K562 (cell line): Measurements from ENCODE around the gene PIK3C2B. TPM values are rescaled to one million over a fixed set of nuclear protein-coding genes. Genes with fewer than 3 reads are reported as not detected.
A peak's percentile ranks its signal among the peaks of the same experiment; 100 is the strongest.

Source experiments
- ETS2 ChIP-seq: IDR thresholded peaks from 2 replicates; pipeline ENCODE4 v1.6.1; 2016; ENCODE audit warnings: borderline replicate concordance, missing genetic modification characterization, mild to moderate bottlenecking, moderate library complexity, missing compliant biosample characterization; ENCODE audit not compliant: poor library complexity, severe bottlenecking
- ETV5 ChIP-seq: sonication (generic); formaldehyde crosslinking; IDR thresholded peaks from 2 replicates; pipeline ENCODE4 v1.4.0; 2020; ENCODE audit warnings: low read depth, mild to moderate bottlenecking, missing genetic modification reagents
- JUND ChIP-seq, 2 experiments: IDR thresholded peaks; 2 replicates in 1 of 2; 3 replicates in 1 of 2; pipeline ENCODE4 v1.6.1; 2011; ENCODE audit warnings: borderline replicate concordance in 2 of 2, low read depth in 2 of 2, low read length in 2 of 2, improper control_type of control experiment in 1 of 2, missing biosample characterization in 1 of 2, missing genetic modification characterization in 1 of 2, missing genetic modification reagents in 1 of 2
- KAT7 ChIP-seq: sonication (generic); formaldehyde crosslinking; IDR thresholded peaks from 2 replicates; pipeline ENCODE4 v1.8.0; 2022; ENCODE audit warnings: missing genetic modification reagents, mild to moderate bottlenecking, borderline replicate concordance
- MEF2D ChIP-seq: conservative IDR thresholded peaks from 2 replicates; pipeline ENCODE4 v1.6.1; 2016; ENCODE audit warnings: low read depth, missing genetic modification characterization, missing compliant biosample characterization
- NFXL1 ChIP-seq: fragments of 450-650 bp; formaldehyde crosslinking; IDR thresholded peaks from 2 replicates; pipeline ENCODE4 v1.4.0; 2021; ENCODE audit warnings: mild to moderate bottlenecking
- NRF1 ChIP-seq, 2 experiments: fragments of 450-650 bp; IDR thresholded peaks in 1 of 2; conservative IDR thresholded peaks in 1 of 2; 2 replicates each; pipeline ENCODE4 v1.6.1; 2014; ENCODE audit warnings: mild to moderate bottlenecking in 2 of 2
- PRMT5 ChIP-seq: sonication (generic); formaldehyde crosslinking; IDR thresholded peaks from 2 replicates; pipeline ENCODE4 v1.5.0; 2020; ENCODE audit warnings: missing genetic modification reagents
- RUNX1 ChIP-seq: sonication (generic); IDR thresholded peaks from 2 replicates; pipeline ENCODE4 v1.6.1; 2016; ENCODE audit warnings: antibody characterized with exemption, low read depth
- SIX5 ChIP-seq, 2 experiments: IDR thresholded peaks; 2 replicates each; pipeline ENCODE4 v1.6.1; 2011; ENCODE audit warnings: low read length in 2 of 2, borderline replicate concordance in 1 of 2, low read depth in 1 of 2, mild to moderate bottlenecking in 1 of 2, moderate library complexity in 1 of 2; ENCODE audit not compliant: insufficient read depth in 1 of 2
- SMARCA4 ChIP-seq: fragments of 450-650 bp; IDR thresholded peaks from 2 replicates; pipeline ENCODE4 v1.6.1; 2016
- STAT5B ChIP-seq: fragments of 250-450 bp; sonication (Bioruptor Pico); IDR thresholded peaks from 2 replicates; pipeline ENCODE4 v1.8.0; 2021; ENCODE audit warnings: mild to moderate bottlenecking, inconsistent platforms
- TRIM24 ChIP-seq, 2 experiments: fragments of 450-650 bp; IDR thresholded peaks; 2 replicates each; pipeline ENCODE4 v1.6.1; 2016
- ZBTB1 ChIP-seq: sonication (generic); formaldehyde crosslinking; IDR thresholded peaks from 2 replicates; pipeline ENCODE4 v1.8.1; 2023; ENCODE audit warnings: missing genetic modification reagents, low read depth, mild to moderate bottlenecking, borderline replicate concordance
- ZBTB26 ChIP-seq: fragments of 450-650 bp; formaldehyde crosslinking; IDR thresholded peaks from 2 replicates; pipeline ENCODE4 v1.4.0; 2022; ENCODE audit warnings: missing genetic modification characterization
- ZBTB33 ChIP-seq: sonication (generic); formaldehyde crosslinking; IDR thresholded peaks from 2 replicates; pipeline ENCODE4 v1.8.1; 2023; ENCODE audit warnings: mild to moderate bottlenecking, missing genetic modification reagents
- ZNF395 ChIP-seq: fragments of 200-800 bp; sonication (Bioruptor generic); IDR thresholded peaks from 2 replicates; pipeline ENCODE4 v1.6.1; 2017; ENCODE audit warnings: missing genetic modification characterization, missing compliant biosample characterization
- polyA plus RNA-seq, 8 experiments: library from polyadenylated mRNA; depleted of rRNA in 4 of 8; stranded (reverse) in 5 of 8; unstranded in 3 of 8; fragments of >200 nt; fragmentation: Nextera tagmentation in 2 of 8; fragmentation: Illumina TruSeq in 1 of 8; extraction: Ambion mirVana in 2 of 8; extraction: Trizol in 1 of 8; gene quantifications; 2 replicates each; pipeline versions ENCODE4 v1.2.1 to v1.2.3, GENCODE V29; 2011 to 2014; ENCODE audit warnings: inconsistent platforms in 1 of 8, missing spikeins in 1 of 8
- total RNA-seq, 7 experiments: library from RNA; depleted of rRNA in 6 of 7; stranded (reverse); fragments of >200 nt in 6 of 7; fragmentation: Illumina TruSeq in 2 of 7; extraction: Trizol in 2 of 7; gene quantifications; 2 replicates each; pipeline versions ENCODE4 v1.2.1 to v1.2.3, GENCODE V29; 2011 to 2021; ENCODE audit warnings: low replicate concordance in 1 of 7
- TF ChIP-seq, protein P1 (sequence below): fragments of 450-650 bp; IDR thresholded peaks from 2 replicates; pipeline ENCODE4 v1.6.1; 2016; ENCODE audit warnings: antibody characterized with exemption
- TF ChIP-seq, protein P2 (sequence below): fragments of 450-650 bp; IDR thresholded peaks from 2 replicates; pipeline ENCODE4 v1.6.1; 2016; ENCODE audit warnings: missing biosample characterization, missing genetic modification characterization

PIK3C2B gene
- total and polyA plus RNA-seq, 9 of the 15 experiments (the other 6 are each of a cell fraction or from before 2014, with no cell fraction given): 0.10 to 2.9 (median 0.72) TPM

GRCh38 chr1:204465546-204466415 is 28.8 kb downstream of the PIK3C2B start (continued):
- peak; percentile 45; the same call in 1 of the 2 replicates for TF ChIP-seq MEF2D (tag)
- no peak for TF ChIP-seq ETS2 (tag)
- TF ChIP-seq NFXL1 (CRISPR knock-in tag): 0 out of 2 replicates have a peak, but pooled peaks have one; percentile 16
- no peak for TF ChIP-seq PRMT5 (CRISPR knock-in tag)
- peak; percentile 89 for TF ChIP-seq JUND (IDR thresholded peaks at IDR 0.05; ENCODE audit: borderline replicate concordance, low read depth, low read length)
- peak; percentile 84; the same call in 2 of the 3 replicates for TF ChIP-seq JUND (tag; IDR thresholded peaks at IDR 0.05; ENCODE audit: borderline replicate concordance, low read depth, low read length)
- no peak for TF ChIP-seq ZBTB33 (CRISPR knock-in tag)
- TF ChIP-seq TRIM24 (IDR thresholded peaks at IDR 0.05): no peak
- TF ChIP-seq, protein P1, sequence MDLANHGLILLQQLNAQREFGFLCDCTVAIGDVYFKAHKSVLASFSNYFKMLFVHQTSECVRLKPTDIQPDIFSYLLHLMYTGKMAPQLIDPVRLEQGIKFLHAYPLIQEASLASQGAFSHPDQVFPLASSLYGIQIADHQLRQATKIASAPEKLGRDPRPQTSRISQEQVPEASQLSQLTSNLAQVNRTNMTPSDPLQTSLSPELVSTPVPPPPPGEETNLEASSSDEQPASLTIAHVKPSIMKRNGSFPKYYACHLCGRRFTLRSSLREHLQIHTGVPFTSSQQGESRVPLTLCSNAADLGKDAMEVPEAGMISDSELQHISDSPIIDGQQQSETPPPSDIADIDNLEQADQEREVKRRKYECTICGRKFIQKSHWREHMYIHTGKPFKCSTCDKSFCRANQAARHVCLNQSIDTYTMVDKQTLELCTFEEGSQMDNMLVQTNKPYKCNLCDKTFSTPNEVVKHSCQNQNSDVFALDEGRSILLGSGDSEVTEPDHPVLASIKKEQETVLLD: no peak
- TF ChIP-seq SIX5 (IDR thresholded peaks at IDR 0.05; ENCODE audit: borderline replicate concordance in 1 of 2, insufficient read depth in 1 of 2, low read depth in 1 of 2, low read length in 2 of 2): no peak
- TF ChIP-seq SMARCA4: no peak
- TF ChIP-seq, protein P2, sequence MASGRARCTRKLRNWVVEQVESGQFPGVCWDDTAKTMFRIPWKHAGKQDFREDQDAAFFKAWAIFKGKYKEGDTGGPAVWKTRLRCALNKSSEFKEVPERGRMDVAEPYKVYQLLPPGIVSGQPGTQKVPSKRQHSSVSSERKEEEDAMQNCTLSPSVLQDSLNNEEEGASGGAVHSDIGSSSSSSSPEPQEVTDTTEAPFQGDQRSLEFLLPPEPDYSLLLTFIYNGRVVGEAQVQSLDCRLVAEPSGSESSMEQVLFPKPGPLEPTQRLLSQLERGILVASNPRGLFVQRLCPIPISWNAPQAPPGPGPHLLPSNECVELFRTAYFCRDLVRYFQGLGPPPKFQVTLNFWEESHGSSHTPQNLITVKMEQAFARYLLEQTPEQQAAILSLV: no peak
- no peak; the same call in 1 of the 2 replicates for TF ChIP-seq ETV5
- TF ChIP-seq NRF1 (conservative IDR thresholded peaks at IDR 0.05 in 1 of 2, IDR thresholded peaks at IDR 0.05 in 1 of 2): peak; percentile 20 to 24; a peak in 1 of 4 replicates
- 0 out of 2 replicates have a peak, but pooled peaks have one; percentile 66 for TF ChIP-seq KAT7
- TF ChIP-seq STAT5B (CRISPR knock-in tag): no peak
- no peak for TF ChIP-seq RUNX1
- TF ChIP-seq ZNF395 (CRISPR knock-in tag): peak; percentile 45; the same call in 1 of the 2 replicates
- no peak for TF ChIP-seq ZBTB1
- no peak for TF ChIP-seq ZBTB26 (CRISPR knock-in tag)
